Inflammatory macrophage (primary cell): ENCODE results near the gene PEX6.

Experiments used
- DNase-seq, 2 donors: peaks; one replicate each; pipeline ENCODE4 v3.0.0-alpha.2; 2020 to 2022

The PEX6 gene

GRCh38 chr6:42929821-42930360 lies 49.1 kb downstream of the PEX6 start:
- peak; percentile 91 to 94 for DNase-seq

GRCh38 chr6:42928986-42929820 lies 49.8 kb downstream of the PEX6 start, which contains the start of gene CNPY3:
TSS of gene CNPY3 (plus strand) at chr6:42929480. CDS start at chr6:42929571, 91 bp downstream.
- DNase-seq = peak; percentile 97 to 98

GRCh38 chr6:42925248-42925857 lies 53.6 kb downstream of the PEX6 start:
- no peak for DNase-seq

GRCh38 chr6:42923666-42924065 lies 55.3 kb downstream of the PEX6 start:
- DNase-seq = peak; percentile 70 to 84

GRCh38 chr6:42921801-42922200 lies 57.2 kb downstream of the PEX6 start:
- no peak for DNase-seq

GRCh38 chr6:42916288-42916687 lies 62.7 kb downstream of the PEX6 start:
- DNase-seq = no peak

GRCh38 chr6:42915732-42916131 lies 63.2 kb downstream of the PEX6 start, which contains the start of gene PTCRA:
TSS of gene PTCRA (plus strand) at chr6:42916053. CDS start at chr6:42916070, 17 bp downstream.
- no peak for DNase-seq

- DNase-seq = no peak
These were observed 64.4 kb downstream of the PEX6 start for GRCh38 chr6:42914546-42914945.
